Colonic mucosa (tissue), 4 donors: Measurements from ENCODE around the gene TTC7B. TPM values are rescaled to one million over a fixed set of nuclear protein-coding genes. Genes with fewer than 3 reads are reported as not detected.

Source experiments
- DNase-seq: peaks from one replicate; pipeline ENCODE4 v3.0.0-alpha.2; 2020
- H3K27ac ChIP-seq: fragments of 200-600 bp; one replicate; pipeline ENCODE4 v1.8.0; 2021
- H3K27me3 ChIP-seq: fragments of 200-600 bp; one replicate; pipeline ENCODE4 v1.8.0; 2021
- H3K36me3 ChIP-seq: fragments of 200-600 bp; one replicate; pipeline ENCODE4 v1.8.0; 2021
- H3K4me1 ChIP-seq: fragments of 200-600 bp; one replicate; pipeline ENCODE4 v1.8.0; 2021; ENCODE audit warnings: mild to moderate bottlenecking
- H3K4me3 ChIP-seq: fragments of 200-600 bp; one replicate; pipeline ENCODE4 v1.8.0; 2021
- H3K9ac ChIP-seq, 2 donors: one replicate each; pipeline ENCODE4 v1.7.0; 2013; ENCODE audit warnings: control low read depth in 2 of 2, low read depth in 2 of 2, low read length in 2 of 2
- H3K9me3 ChIP-seq: fragments of 200-600 bp; one replicate; pipeline ENCODE4 v1.8.0; 2021
- intact Hi-C: fragments of 100-400 bp; cut with DNase I; formaldehyde crosslinking; loops from one replicate; pipeline ENCODE4 v1.14.1; 2022
- total RNA-seq, 2 donors: library from RNA; stranded (reverse); fragmentation: NEBNext Ultra II Directional in 1 of 2; extraction: Animal tissue kit (Norgen Biotek cat#: 25700) in 1 of 2; gene quantifications; one replicate each; pipeline ENCODE4 v1.2.1, GENCODE V29; 2021
- TF ChIP-seq, protein P1 (sequence below): fragments of 200-600 bp; IDR thresholded peaks from one replicate; pipeline ENCODE4 v1.8.0; 2022; ENCODE audit warnings: antibody characterized with exemption, mild to moderate bottlenecking
- donor health status: healthy.
- donor health status: DM: no; HTN: no; CAD: no.
- donor health status: DM: no; HTN: no; CAD: no.

The TTC7B gene
- total RNA-seq, 2 donors from 2014 or later = 3.3 to 11.8 TPM

DNA sequence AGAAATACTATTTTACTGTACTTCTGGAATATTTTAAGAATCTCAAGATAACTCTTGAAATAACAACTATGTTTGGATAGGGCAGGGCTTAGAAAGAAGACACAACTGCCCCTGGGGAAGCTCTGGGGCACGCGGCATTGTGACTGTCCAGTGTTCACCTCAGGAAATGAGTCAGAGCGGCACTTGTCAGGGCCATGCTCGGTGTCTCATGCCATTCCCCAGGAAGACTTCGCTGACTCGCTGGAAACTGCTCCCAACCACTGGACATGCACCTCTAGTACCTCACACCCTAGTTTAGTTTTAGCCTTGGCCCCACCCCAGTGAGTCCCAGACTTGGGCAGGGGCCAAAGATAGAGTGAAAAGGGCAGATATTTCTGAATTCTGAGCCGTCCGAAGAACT, 192.0 kb downstream of the TTC7B start:
- no peaks in the 10 kb centered on the region for H3K36me3 ChIP-seq
- no peaks in the 10 kb centered on the region for H3K9me3 ChIP-seq
- no peak for DNase-seq
- TF ChIP-seq, protein P1, sequence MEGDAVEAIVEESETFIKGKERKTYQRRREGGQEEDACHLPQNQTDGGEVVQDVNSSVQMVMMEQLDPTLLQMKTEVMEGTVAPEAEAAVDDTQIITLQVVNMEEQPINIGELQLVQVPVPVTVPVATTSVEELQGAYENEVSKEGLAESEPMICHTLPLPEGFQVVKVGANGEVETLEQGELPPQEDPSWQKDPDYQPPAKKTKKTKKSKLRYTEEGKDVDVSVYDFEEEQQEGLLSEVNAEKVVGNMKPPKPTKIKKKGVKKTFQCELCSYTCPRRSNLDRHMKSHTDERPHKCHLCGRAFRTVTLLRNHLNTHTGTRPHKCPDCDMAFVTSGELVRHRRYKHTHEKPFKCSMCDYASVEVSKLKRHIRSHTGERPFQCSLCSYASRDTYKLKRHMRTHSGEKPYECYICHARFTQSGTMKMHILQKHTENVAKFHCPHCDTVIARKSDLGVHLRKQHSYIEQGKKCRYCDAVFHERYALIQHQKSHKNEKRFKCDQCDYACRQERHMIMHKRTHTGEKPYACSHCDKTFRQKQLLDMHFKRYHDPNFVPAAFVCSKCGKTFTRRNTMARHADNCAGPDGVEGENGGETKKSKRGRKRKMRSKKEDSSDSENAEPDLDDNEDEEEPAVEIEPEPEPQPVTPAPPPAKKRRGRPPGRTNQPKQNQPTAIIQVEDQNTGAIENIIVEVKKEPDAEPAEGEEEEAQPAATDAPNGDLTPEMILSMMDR = no peak
- H3K27me3 ChIP-seq = no peaks in the 10 kb centered on the region
- H3K4me1 ChIP-seq = no peaks in the 10 kb centered on the region
- H3K27ac ChIP-seq = no peak overlapping the region
- intact Hi-C loops = no loop called here
- no peak overlapping the region for H3K9ac ChIP-seq
- H3K4me3 ChIP-seq = no peak overlapping the region

DNA sequence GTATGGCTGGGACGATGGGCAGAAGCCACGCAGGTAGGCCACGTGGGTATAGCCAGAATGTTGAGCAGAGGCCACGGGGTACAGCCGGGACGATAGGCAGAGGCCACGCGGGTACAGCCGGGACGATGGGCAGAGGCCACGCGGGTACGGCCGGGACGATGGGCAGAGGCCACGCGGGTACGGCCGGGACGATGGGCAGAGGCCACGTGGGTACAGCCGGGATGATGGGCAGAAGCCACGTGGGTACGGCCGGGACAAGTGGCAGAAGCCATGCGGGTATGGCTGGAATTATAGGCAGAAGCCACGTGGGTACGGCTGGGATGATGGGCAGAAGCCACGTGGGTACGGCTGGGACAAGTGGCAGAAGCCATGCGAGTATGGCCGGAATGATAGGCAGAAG, 195.0 kb downstream of the TTC7B start:
- Histone ChIP-seq H3K4me1 (no peaks in the 10 kb centered on the region), H3K36me3 (no peaks in the 10 kb centered on the region), H3K4me3 (no peak overlapping the region), H3K9me3 (no peaks in the 10 kb centered on the region), H3K9ac (no peak overlapping the region), H3K27me3 (no peaks in the 10 kb centered on the region), H3K27ac (no peak overlapping the region)
- intact Hi-C loops = no loop called here
- TF ChIP-seq, protein P1 = no peak
- DNase-seq = no peak

DNA sequence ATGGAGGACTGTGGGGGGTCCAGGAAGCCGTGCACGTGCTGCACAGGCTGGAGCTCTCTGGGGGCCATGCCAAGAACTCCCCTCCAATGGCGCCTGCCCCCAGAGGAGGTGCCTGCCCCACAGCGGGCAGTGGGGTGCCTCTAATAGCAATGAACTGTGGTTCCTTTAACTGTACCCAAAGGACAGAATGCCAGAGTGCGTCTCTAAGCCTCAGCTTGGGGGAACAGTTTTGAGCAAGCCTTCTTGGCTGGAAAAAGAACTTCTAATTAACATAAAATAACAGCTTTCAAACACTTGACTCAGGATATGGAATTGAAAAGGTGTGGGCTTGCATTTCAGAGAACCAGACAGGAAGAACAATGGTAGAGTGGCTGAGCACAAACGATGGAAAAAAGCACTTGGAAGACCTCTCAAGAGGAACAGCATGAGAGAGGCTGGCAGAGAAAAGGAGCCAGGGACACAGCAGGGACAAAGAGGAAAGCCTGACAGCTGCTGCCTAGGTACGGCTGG, 195.6 kb downstream of the TTC7B start:
- no peaks in the 10 kb centered on the region for H3K27me3 ChIP-seq
- TF ChIP-seq, protein P1 = no peak
- H3K9ac ChIP-seq = no peak overlapping the region
- intact Hi-C loops = no loop called here
- H3K27ac ChIP-seq = no peak overlapping the region
- no peaks in the 10 kb centered on the region for H3K9me3 ChIP-seq
- no peaks in the 10 kb centered on the region for H3K4me1 ChIP-seq
- H3K4me3 ChIP-seq = no peak overlapping the region
- H3K36me3 ChIP-seq = no peaks in the 10 kb centered on the region
- DNase-seq = no peak

DNA sequence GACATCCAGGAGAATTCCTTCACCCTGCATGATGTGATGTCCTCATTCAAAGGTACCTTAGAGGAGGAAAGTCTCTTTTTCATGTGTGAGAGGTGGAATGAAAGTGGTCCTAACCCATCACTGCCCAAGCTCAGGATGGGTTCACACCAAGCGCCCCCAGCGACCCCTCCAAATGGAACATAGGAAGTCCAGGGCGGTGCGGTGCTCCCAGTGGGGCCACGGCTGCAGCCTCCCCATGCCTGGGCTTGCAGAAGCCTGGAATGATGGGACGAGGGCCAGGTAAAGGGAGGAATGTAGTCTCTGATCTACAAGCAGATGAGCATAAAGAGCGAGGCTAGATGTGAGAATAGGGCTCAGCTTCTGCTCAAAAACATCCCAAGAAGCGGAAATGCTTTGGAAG, 196.3 kb downstream of the TTC7B start:
- Histone ChIP-seq H3K36me3 (no peaks in the 10 kb centered on the region), H3K4me3 (no peak overlapping the region), H3K9me3 (no peaks in the 10 kb centered on the region), H3K27me3 (no peaks in the 10 kb centered on the region), H3K4me1 (no peaks in the 10 kb centered on the region), H3K9ac (no peak overlapping the region), H3K27ac (no peak overlapping the region)
- TF ChIP-seq, protein P1 = no peak
- no peak for DNase-seq
- intact Hi-C loops = no loop called here

DNA sequence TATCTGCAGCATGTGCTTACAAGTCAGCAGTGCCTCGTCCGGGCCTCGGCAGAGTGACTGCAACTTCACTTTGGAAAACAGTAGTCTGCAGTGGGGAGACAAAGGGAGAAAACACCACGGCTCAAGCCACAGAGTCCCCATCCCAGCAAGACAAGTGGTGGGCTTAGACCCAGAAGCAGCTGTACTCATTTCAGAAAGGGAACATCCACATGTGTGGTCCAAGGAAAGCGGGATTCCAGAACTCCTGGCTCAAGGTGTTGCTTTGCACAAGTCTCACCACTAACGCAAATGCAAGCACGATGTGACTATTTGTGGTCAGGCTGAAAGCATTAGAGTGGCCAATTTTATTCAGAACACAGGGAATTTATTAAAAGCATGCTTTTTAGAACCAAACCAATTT, 198.3 kb downstream of the TTC7B start:
- Histone ChIP-seq H3K4me1 (no peaks in the 10 kb centered on the region), H3K27me3 (no peaks in the 10 kb centered on the region), H3K9me3 (no peaks in the 10 kb centered on the region), H3K4me3 (no peak overlapping the region), H3K36me3 (no peaks in the 10 kb centered on the region), H3K27ac (no peak overlapping the region), H3K9ac (no peak overlapping the region)
- intact Hi-C loops = no loop called here
- TF ChIP-seq, protein P1 = no peak
- DNase-seq = no peak
